Mesenchymal stem cell (in vitro differentiated cells and primary cell): ENCODE data around the gene TMEM106A.
A peak's percentile ranks its signal among the peaks of the same experiment; 100 is the strongest.
"Not testable (repeated sequence)": the region's sequence is repeated elsewhere in the genome, so short reads cannot be mapped to it uniquely, and the experiment has no call there.

Source experiments
- DNase-seq: peaks from one replicate; pipeline ENCODE4 v3.0.0-alpha.2; 2013
- H2AFZ ChIP-seq: one replicate; pipeline ENCODE4 v1.6.1; 2013; ENCODE audit warnings: low read depth, mild to moderate bottlenecking, control low read depth, inconsistent platforms, low read length, moderate library complexity
- H2AK5ac ChIP-seq: 2 replicates; pipeline ENCODE4 v1.6.1; 2013; ENCODE audit warnings: low read length, moderate library complexity, mild to moderate bottlenecking, inconsistent platforms; ENCODE audit not compliant: severe bottlenecking
- H2BK120ac ChIP-seq: one replicate; pipeline ENCODE4 v1.6.1; 2013; ENCODE audit warnings: low read depth, mild to moderate bottlenecking, inconsistent platforms, low read length, moderate library complexity
- H2BK12ac ChIP-seq, 2 experiments: one replicate each; pipeline ENCODE4 v1.6.1; 2013; ENCODE audit warnings: inconsistent platforms in 2 of 2, low read length in 2 of 2, mild to moderate bottlenecking in 2 of 2, moderate library complexity in 2 of 2, control low read depth in 1 of 2
- H2BK15ac ChIP-seq: one replicate; pipeline ENCODE4 v1.6.1; 2013; ENCODE audit warnings: mild to moderate bottlenecking, low read depth, inconsistent platforms; ENCODE audit not compliant: poor library complexity, severe bottlenecking
- H2BK5ac ChIP-seq: 2 replicates; pipeline ENCODE4 v1.6.1; 2013; ENCODE audit warnings: low read depth, mild to moderate bottlenecking, low read length, control low read depth, inconsistent platforms; ENCODE audit not compliant: poor library complexity, severe bottlenecking
- H3K14ac ChIP-seq, 2 experiments: one replicate each; pipeline ENCODE4 v1.6.1; 2013; ENCODE audit warnings: inconsistent platforms in 2 of 2, low read length in 2 of 2, control low read depth in 1 of 2, mild to moderate bottlenecking in 1 of 2, moderate library complexity in 1 of 2
- H3K18ac ChIP-seq, 2 experiments: one replicate each; pipeline ENCODE4 v1.6.1; 2013; ENCODE audit warnings: inconsistent platforms in 2 of 2, low read length in 2 of 2, control low read depth in 1 of 2, low read depth in 1 of 2, mild to moderate bottlenecking in 1 of 2
- H3K23ac ChIP-seq, 2 experiments: one replicate each; pipeline ENCODE4 v1.6.1; 2013; ENCODE audit warnings: inconsistent platforms in 2 of 2, low read length in 2 of 2, mild to moderate bottlenecking in 2 of 2, moderate library complexity in 2 of 2, control low read depth in 1 of 2
- H3K27ac ChIP-seq: 2 replicates; pipeline ENCODE4 v1.5.1; 2013; ENCODE audit warnings: mild to moderate bottlenecking, moderate library complexity, low read length, control low read depth, inconsistent platforms; ENCODE audit not compliant: poor library complexity, severe bottlenecking
- H3K27me3 ChIP-seq, 2 experiments: 2 replicates each; pipeline versions ENCODE4 v1.6.1 to v1.7.0; 2013; ENCODE audit warnings: low read length in 2 of 2, mild to moderate bottlenecking in 2 of 2, moderate library complexity in 2 of 2, control low read depth in 1 of 2, inconsistent platforms in 1 of 2; ENCODE audit not compliant: control insufficient read depth in 1 of 2, insufficient read depth in 1 of 2
- H3K36me3 ChIP-seq, 2 experiments: 2 replicates each; pipeline versions ENCODE4 v1.6.1 to v1.7.0; 2013; ENCODE audit warnings: low read length in 2 of 2, control low read depth in 1 of 2, inconsistent platforms in 1 of 2, low read depth in 1 of 2, mild to moderate bottlenecking in 1 of 2; ENCODE audit not compliant: insufficient read depth in 2 of 2, control insufficient read depth in 1 of 2
- H3K4ac ChIP-seq, 2 experiments: one replicate each; pipeline ENCODE4 v1.6.1; 2013; ENCODE audit warnings: inconsistent platforms in 2 of 2, low read length in 2 of 2, mild to moderate bottlenecking in 2 of 2, moderate library complexity in 2 of 2, control low read depth in 1 of 2, low read depth in 1 of 2
- H3K4me1 ChIP-seq: 2 replicates; pipeline ENCODE4 v1.6.1; 2013; ENCODE audit warnings: low read depth, low read length, control low read depth; ENCODE audit not compliant: control insufficient read depth, insufficient read depth
- H3K4me2 ChIP-seq: 2 replicates; pipeline ENCODE4 v1.6.1; 2013; ENCODE audit warnings: low read length, mild to moderate bottlenecking, inconsistent platforms; ENCODE audit not compliant: poor library complexity, severe bottlenecking
- H3K4me3 ChIP-seq, 2 experiments: 2 replicates each; pipeline versions ENCODE4 v1.5.1 to v1.7.0; 2013; ENCODE audit warnings: low read length in 2 of 2, mild to moderate bottlenecking in 2 of 2, control low read depth in 1 of 2, low read depth in 1 of 2; ENCODE audit not compliant: insufficient read depth in 1 of 2
- H3K79me1 ChIP-seq: replicated peaks from 2 replicates; pipeline ENCODE4 v1.6.1; 2013; ENCODE audit warnings: mild to moderate bottlenecking, control low read depth, low read length, inconsistent platforms; ENCODE audit not compliant: poor library complexity, severe bottlenecking
- H3K9ac ChIP-seq: 2 replicates; pipeline ENCODE4 v1.7.0; 2013; ENCODE audit warnings: mild to moderate bottlenecking, low read length, moderate library complexity
- H3K9me3 ChIP-seq: 2 replicates; pipeline ENCODE4 v1.7.0; 2013; ENCODE audit warnings: mild to moderate bottlenecking, low read length; ENCODE audit not compliant: control insufficient read depth
- H4K8ac ChIP-seq: one replicate; pipeline ENCODE4 v1.6.1; 2013; ENCODE audit warnings: inconsistent platforms, mild to moderate bottlenecking, low read length, moderate library complexity
- H4K91ac ChIP-seq: one replicate; pipeline ENCODE4 v1.6.1; 2013; ENCODE audit warnings: mild to moderate bottlenecking, low read length, inconsistent platforms
- WGBS: methylation state at CpG from one replicate; pipeline ENCODE4 v1.1.7; 2013; ENCODE audit warnings: mixed read lengths; 5-methylcytosine and 5-hydroxymethylcytosine counted together

Gene TMEM106A

DNA sequence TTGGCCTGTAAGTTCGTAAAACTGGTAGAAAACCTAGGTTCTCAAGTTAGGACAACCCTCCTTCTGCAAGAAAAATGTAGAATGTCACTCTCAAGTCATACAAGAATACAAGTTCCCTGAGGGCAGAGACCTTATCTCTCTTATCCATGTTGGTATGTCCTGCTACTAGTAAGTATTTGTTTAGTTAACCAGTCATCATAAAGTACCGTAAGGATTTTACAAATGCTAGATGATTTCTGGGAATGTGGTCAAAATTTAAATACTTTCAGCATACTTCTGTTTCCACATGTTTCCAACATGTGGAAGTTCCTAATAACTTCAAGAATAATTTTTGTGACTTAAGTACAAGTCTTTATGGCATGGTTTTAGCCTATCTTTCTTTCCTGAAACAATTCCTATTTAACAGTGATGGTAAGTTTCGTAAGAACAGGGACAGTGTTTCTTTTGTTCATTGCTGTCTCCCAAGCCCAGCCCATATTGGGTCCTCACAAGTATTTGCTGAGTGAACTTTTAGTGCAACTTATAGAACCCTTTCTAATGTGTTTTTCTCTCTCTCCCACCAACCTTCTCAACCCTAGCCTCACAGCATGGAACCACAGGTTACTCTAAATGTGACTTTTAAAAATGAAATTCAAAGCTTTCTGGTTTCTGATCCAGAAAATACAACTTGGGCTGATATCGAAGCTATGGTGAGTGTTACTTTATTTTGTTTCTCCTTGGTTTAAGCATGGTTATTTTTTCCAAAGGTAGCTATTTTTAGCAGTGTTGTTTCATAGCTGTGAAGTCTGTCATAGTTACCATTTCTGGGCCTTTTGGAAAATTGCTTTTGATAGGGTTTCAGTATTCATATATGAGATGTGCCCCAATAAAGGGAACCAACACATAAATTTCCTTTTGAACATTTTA is 36.2 kb upstream of the TMEM106A start:
- no peak overlapping the region for H4K91ac ChIP-seq
- H3K4me3 ChIP-seq, result no peak overlapping the region

DNA sequence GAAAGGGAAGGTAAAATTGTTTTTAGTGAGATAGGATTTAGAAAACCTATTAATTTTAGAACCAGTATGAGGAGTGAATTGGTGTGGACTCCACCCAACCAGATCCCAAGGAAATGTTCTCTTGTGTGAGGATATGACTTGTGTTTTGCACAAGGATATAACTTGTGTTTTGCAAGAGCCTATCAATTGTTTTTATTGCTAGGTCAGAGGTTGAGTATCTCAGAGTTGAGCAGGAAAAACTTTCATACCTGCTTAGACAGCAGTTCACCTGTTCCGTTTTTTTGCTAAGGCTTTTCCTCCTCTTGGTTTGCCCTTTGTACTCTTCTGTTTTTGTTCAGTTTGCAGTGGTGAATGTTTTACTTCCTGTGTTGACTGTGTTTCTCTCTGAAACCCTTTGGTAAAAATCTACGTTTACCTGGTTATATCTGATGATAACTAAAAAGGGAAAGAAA is 35.5 kb upstream of the TMEM106A start:
- no peak overlapping the region for H4K8ac ChIP-seq
- peaks cover 15 to 63% of the 10 kb centered on the region in 2 experiments for H3K36me3 ChIP-seq
- no peak overlapping the region for H3K4ac ChIP-seq
- H3K4me3 ChIP-seq, result no peak overlapping the region
- no peak overlapping the region for H2BK15ac ChIP-seq
- no peak overlapping the region for H3K18ac ChIP-seq
- no peak overlapping the region for H2BK12ac ChIP-seq
- H4K91ac ChIP-seq, result no peak overlapping the region
- no peak overlapping the region for H3K27ac ChIP-seq
- H2AK5ac ChIP-seq, result no peak overlapping the region
- H3K23ac ChIP-seq, result no peak overlapping the region
- H2AFZ ChIP-seq, result no peak overlapping the region
- H3K4me1 ChIP-seq, result peaks cover 4% of the 10 kb centered on the region
- DNase-seq, result no peak
- H3K79me1 ChIP-seq, result peaks cover 10% of the 10 kb centered on the region
- no peaks in the 10 kb centered on the region for H3K9me3 ChIP-seq
- no peaks in the 10 kb centered on the region for H3K27me3 ChIP-seq
- peak overlapping the region; percentile 59 for H3K9ac ChIP-seq
- no peak overlapping the region for H2BK5ac ChIP-seq
- H3K14ac ChIP-seq, result no peak overlapping the region
- WGBS, result 100% methylated on average over 2 of the region's 2 CpGs
- no peak overlapping the region for H2BK120ac ChIP-seq
- H3K4me2 ChIP-seq, result no peak overlapping the region

More for the DNA sequence above, 36.2 kb upstream of the TMEM106A start:
- 90% methylated on average over 3 of the region's 4 CpGs for WGBS
- Histone ChIP-seq H3K27me3 (no peaks in the 10 kb centered on the region), H2BK5ac (no peak overlapping the region), H3K9me3 (no peaks in the 10 kb centered on the region), H4K8ac (no peak overlapping the region), H3K4ac (no peak overlapping the region), H3K79me1 (peaks cover 9% of the 10 kb centered on the region), H2BK120ac (no peak overlapping the region), H3K18ac (no peak overlapping the region), H2BK15ac (no peak overlapping the region), H3K4me2 (no peak overlapping the region), H3K27ac (no peak overlapping the region), H3K36me3 (peaks cover 11 to 56% of the 10 kb centered on the region in 2 experiments), H3K14ac (no peak overlapping the region), H3K4me1 (peaks cover 4% of the 10 kb centered on the region), H2AFZ (no peak overlapping the region), H2AK5ac (no peak overlapping the region), H2BK12ac (no peak overlapping the region), H3K9ac (peak overlapping the region; percentile 59), H3K23ac (no peak overlapping the region)
- peak; percentile 21 for DNase-seq

DNA sequence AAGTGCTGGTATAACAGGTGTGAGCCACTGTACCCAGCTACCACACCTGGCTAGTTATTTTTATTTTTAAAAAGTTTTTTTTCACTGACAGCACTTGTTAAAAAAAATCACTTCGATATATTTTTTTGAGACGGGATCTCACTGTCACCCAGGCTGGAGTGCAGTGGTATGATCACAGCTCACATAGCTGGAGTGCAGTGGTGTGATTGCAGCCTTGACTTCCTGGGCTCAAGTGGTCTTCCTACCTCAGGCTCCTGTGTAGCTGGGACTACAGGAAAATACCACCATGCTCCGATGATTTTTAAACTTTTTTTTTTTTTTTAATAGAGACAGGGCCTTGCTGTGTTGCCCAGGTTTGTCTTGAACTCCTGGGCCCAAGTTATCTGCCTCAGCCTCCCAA is 27.8 kb upstream of the TMEM106A start:
- H3K9ac ChIP-seq, result no peak overlapping the region
- no peak overlapping the region for H3K14ac ChIP-seq
- H2BK15ac ChIP-seq, result no peak overlapping the region
- H3K27ac ChIP-seq, result no peak overlapping the region
- no peak overlapping the region for H3K4ac ChIP-seq
- no peak overlapping the region for H3K4me2 ChIP-seq
- no peaks in the 10 kb centered on the region for H3K9me3 ChIP-seq
- no peak overlapping the region for H2BK5ac ChIP-seq
- H2AFZ ChIP-seq, result no peak overlapping the region
- H4K91ac ChIP-seq, result no peak overlapping the region
- peaks cover 6% of the 10 kb centered on the region for H3K79me1 ChIP-seq
- H3K23ac ChIP-seq, result no peak overlapping the region
- H3K4me1 ChIP-seq, result no peaks in the 10 kb centered on the region
- H4K8ac ChIP-seq, result no peak overlapping the region
- H2BK120ac ChIP-seq, result no peak overlapping the region
- no peak overlapping the region for H2BK12ac ChIP-seq
- no peak overlapping the region for H3K18ac ChIP-seq
- no peak overlapping the region for H2AK5ac ChIP-seq
- no peak overlapping the region for H3K4me3 ChIP-seq
- peaks cover 43 to 70% of the 10 kb centered on the region in 2 experiments for H3K36me3 ChIP-seq
- WGBS, result 99% methylated on average over 3 of the region's 3 CpGs
- DNase-seq, result no peak
- H3K27me3 ChIP-seq, result no peaks in the 10 kb centered on the region

DNA sequence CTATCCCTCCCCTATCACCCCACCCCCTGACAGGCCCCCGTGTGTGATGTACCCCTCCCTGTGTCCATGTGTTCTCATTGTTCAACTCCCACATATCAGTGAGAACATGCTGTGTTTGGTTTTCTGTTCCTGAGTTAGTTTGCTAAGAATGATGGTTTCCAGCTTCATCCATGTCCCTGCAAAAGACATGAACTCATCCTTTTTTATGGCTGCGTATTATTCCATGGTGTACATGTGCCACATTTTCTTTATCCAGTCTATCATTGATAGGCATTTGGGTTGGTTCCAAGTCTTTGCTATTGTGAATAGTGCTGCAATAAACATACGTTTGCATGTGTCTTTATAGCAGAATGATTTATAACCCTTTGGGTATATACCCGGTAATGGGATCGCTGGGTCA is 25.0 kb upstream of the TMEM106A start:
- not testable (repeated sequence) for H3K18ac ChIP-seq, H2BK15ac ChIP-seq, H2AK5ac ChIP-seq, DNase-seq, H2BK12ac ChIP-seq, H3K4me2 ChIP-seq, H3K4me1 ChIP-seq, H2BK5ac ChIP-seq, H3K27me3 ChIP-seq, H3K14ac ChIP-seq, H2AFZ ChIP-seq, H3K9me3 ChIP-seq, H3K4ac ChIP-seq, H3K9ac ChIP-seq, H3K23ac ChIP-seq, H2BK120ac ChIP-seq, H3K4me3 ChIP-seq, H4K91ac ChIP-seq, H3K27ac ChIP-seq, H4K8ac ChIP-seq
- Histone ChIP-seq H3K36me3 (peaks cover 55 to 72% of the 10 kb centered on the region in 2 experiments), H3K79me1 (peaks cover 11% of the 10 kb centered on the region)
- 96% methylated on average over 5 of the region's 5 CpGs for WGBS
